Airway epithelial cell (primary cell): ENCODE data around the gene MTHFD1. TPM values are rescaled to one million over a fixed set of nuclear protein-coding genes. Genes with fewer than 3 reads are reported as not detected.

ENCODE experiments used
- total RNA-seq: library from RNA; depleted of rRNA; stranded (reverse); fragments of >200 nt; gene quantifications from 2 replicates; pipeline ENCODE4 v1.2.3, GENCODE V29; 2015

Gene MTHFD1
- total RNA-seq, result 55.7 and 72.5 TPM in 2 replicates

GRCh38 chr14:64387782-64388532 lies at the start of gene MTHFD1:
Gene MTHFD1 (plus strand): TSS chr14:64388353. CDS start chr14:64388428, 75 bp downstream.

GRCh38 chr14:64465191-64465822 lies 77.2 kb downstream of the MTHFD1 start, which contains the start of gene AKAP5:
Gene AKAP5 (plus strand): TSS chr14:64465499. CDS start chr14:64468395, 2,896 bp downstream.

GRCh38 chr14:64503434-64504309 lies 115.5 kb downstream of the MTHFD1 start, which contains the start of gene ZBTB25:
Gene ZBTB25 (minus strand): TSS chr14:64503838. CDS start chr14:64490533, 13,305 bp downstream.

GRCh38 chr14:64504310-64504896 lies 116.2 kb downstream of the MTHFD1 start, which contains the start of gene ZBTB1:
Gene ZBTB1 (plus strand): TSS chr14:64504770. CDS start chr14:64521505, 16,735 bp downstream.

Other genes starting within 250 kb of the MTHFD1 start
- 0.05 and 0.71 TPM in 2 replicates for gene ESR2, start 94.0 kb upstream of the MTHFD1 start, total RNA-seq
- gene AKAP5, start 77.1 kb downstream of the MTHFD1 start, total RNA-seq, result 0.05 and 0.07 TPM in 2 replicates
- 2.7 and 4.7 TPM in 2 replicates for gene ZBTB25, start 115.5 kb downstream of the MTHFD1 start, total RNA-seq
- 19.6 and 20.0 TPM in 2 replicates for gene ZBTB1, start 116.4 kb downstream of the MTHFD1 start, total RNA-seq
- gene HSPA2, start 152.4 kb downstream of the MTHFD1 start, total RNA-seq, result 5.2 and 7.3 TPM in 2 replicates
- gene PPP1R36, start 161.6 kb downstream of the MTHFD1 start, total RNA-seq, result 0.14 TPM in 1 of 2 replicates, not detected in the other